Transverse colon (tissue), 4 donors: ENCODE results near the gene RNF114.
"Not testable (repeated sequence)": the region's sequence is repeated elsewhere in the genome, so short reads cannot be mapped to it uniquely, and the experiment has no call there.

Experiments used
- EP300 ChIP-seq: sonication (generic); formaldehyde crosslinking; IDR thresholded peaks from one replicate; pipeline ENCODE4 v1.6.1; 2017; ENCODE audit warnings: antibody characterized with exemption, low read depth
- POLR2A ChIP-seq: fragments of 450-650 bp; IDR thresholded peaks from one replicate; pipeline ENCODE4 v1.6.1; 2016; ENCODE audit warnings: antibody characterized with exemption, mild to moderate bottlenecking, moderate library complexity
- POLR2AphosphoS5 ChIP-seq, 3 donors: sonication (generic); formaldehyde crosslinking; IDR thresholded peaks; one replicate each; pipeline ENCODE4 v1.6.1; 2016; ENCODE audit warnings: antibody characterized with exemption in 3 of 3
- TF ChIP-seq, protein P1 (sequence below), 5 experiments: fragments of 200-600 bp in 3 of 5; fragments of 450-650 bp in 2 of 5; sonication (generic) in 3 of 5; IDR thresholded peaks; 1 replicate in 2 of 5; 2 replicates in 3 of 5; pipeline ENCODE4 v1.5.1; 2016 to 2017; ENCODE audit warnings: antibody characterized with exemption in 5 of 5, inconsistent platforms in 3 of 5, mild to moderate bottlenecking in 2 of 5, moderate library complexity in 1 of 5

DNA sequence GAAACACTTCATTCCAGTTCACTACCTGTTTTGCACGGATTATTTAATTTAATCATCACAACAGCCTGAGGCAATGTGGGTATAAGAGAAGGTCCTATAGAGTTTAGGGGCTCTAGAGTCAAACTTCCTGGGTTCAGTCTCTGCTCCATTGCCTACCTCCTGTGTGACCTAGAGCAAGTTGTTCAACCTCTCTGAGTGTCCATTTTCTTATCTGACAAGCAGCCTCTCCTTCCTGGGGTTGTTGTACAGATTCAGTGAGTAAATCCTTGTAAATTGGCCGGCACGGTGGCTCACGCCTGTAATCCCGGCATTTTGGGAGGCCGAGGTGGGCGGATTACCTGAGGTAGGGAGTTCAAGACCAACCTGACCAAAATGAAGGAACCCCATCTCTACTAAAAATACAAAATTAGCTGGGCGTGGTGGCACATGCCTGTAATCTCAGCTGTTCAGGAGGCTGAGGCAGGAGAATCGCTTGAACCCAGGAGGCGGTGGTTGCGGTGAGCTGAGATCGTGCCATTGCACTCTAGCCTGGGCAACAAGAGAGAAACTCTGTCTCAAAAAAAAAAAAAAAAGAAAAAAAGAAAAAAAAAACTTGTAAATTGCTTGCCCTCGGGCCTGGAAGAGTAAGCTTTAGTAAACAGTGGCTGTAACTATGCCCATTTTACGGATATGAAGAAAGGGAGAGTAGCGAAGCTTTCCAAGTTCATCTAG, 62.4 kb downstream of the RNF114 start:
- TF ChIP-seq POLR2AphosphoS5 (IDR thresholded peaks at IDR 0.05); POLR2A; EP300: not testable (repeated sequence)
- TF ChIP-seq, protein P1, sequence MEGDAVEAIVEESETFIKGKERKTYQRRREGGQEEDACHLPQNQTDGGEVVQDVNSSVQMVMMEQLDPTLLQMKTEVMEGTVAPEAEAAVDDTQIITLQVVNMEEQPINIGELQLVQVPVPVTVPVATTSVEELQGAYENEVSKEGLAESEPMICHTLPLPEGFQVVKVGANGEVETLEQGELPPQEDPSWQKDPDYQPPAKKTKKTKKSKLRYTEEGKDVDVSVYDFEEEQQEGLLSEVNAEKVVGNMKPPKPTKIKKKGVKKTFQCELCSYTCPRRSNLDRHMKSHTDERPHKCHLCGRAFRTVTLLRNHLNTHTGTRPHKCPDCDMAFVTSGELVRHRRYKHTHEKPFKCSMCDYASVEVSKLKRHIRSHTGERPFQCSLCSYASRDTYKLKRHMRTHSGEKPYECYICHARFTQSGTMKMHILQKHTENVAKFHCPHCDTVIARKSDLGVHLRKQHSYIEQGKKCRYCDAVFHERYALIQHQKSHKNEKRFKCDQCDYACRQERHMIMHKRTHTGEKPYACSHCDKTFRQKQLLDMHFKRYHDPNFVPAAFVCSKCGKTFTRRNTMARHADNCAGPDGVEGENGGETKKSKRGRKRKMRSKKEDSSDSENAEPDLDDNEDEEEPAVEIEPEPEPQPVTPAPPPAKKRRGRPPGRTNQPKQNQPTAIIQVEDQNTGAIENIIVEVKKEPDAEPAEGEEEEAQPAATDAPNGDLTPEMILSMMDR (IDR thresholded peaks at IDR 0.05) = not testable (repeated sequence)
